GM21526 (cell line): ENCODE data around the gene NGRN.
"Not testable (repeated sequence)": the region's sequence is repeated elsewhere in the genome, so short reads cannot be mapped to it uniquely, and the experiment has no call there.

Experiments
- ATAC-seq: cut with Tn5 transposase; IDR thresholded peaks from one replicate; pipeline ENCODE4 v1.9.1; 2021; ENCODE audit warnings: moderate library complexity; ENCODE audit not compliant: unreplicated experiment, low FRiP score

NGRN gene

GRCh38 chr15:90271459-90272166 is 6.1 kb downstream of the NGRN start:
- ATAC-seq = no peak

- not testable (repeated sequence) for ATAC-seq
Observed at GRCh38 chr15:90278467-90278866, 13.0 kb downstream of the NGRN start.

GRCh38 chr15:90280743-90281142 is 15.3 kb downstream of the NGRN start:
- ATAC-seq = not testable (repeated sequence)

DNA sequence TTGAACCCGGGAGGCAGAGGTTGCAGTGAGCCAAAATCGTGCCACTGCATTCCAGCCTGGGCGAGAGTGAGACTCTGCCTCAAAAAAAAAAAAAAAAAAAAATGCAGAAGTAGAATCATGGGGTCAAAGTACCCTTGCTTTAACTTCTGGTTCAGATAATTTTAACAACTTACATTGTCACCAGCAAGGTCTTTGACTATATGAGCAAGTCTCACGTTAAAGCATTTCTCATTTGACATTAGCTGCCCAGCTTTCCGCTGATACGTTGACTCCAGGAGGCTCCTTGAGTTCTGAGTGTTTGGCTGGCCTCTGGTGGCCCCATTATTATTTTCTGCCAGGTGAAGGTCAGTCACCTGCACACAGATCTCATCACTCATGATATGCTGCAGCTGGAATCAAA is 16.2 kb downstream of the NGRN start:
- ATAC-seq = not testable (repeated sequence)

GRCh38 chr15:90286678-90287077 is 21.2 kb downstream of the NGRN start:
- no peak for ATAC-seq

- no peak for ATAC-seq
Observed at GRCh38 chr15:90287101-90287500, 21.6 kb downstream of the NGRN start.

- ATAC-seq = no peak
Observed at GRCh38 chr15:90287946-90288345, 22.5 kb downstream of the NGRN start.

- no peak for ATAC-seq
Observed at GRCh38 chr15:90291679-90292356, 26.3 kb downstream of the NGRN start.

DNA sequence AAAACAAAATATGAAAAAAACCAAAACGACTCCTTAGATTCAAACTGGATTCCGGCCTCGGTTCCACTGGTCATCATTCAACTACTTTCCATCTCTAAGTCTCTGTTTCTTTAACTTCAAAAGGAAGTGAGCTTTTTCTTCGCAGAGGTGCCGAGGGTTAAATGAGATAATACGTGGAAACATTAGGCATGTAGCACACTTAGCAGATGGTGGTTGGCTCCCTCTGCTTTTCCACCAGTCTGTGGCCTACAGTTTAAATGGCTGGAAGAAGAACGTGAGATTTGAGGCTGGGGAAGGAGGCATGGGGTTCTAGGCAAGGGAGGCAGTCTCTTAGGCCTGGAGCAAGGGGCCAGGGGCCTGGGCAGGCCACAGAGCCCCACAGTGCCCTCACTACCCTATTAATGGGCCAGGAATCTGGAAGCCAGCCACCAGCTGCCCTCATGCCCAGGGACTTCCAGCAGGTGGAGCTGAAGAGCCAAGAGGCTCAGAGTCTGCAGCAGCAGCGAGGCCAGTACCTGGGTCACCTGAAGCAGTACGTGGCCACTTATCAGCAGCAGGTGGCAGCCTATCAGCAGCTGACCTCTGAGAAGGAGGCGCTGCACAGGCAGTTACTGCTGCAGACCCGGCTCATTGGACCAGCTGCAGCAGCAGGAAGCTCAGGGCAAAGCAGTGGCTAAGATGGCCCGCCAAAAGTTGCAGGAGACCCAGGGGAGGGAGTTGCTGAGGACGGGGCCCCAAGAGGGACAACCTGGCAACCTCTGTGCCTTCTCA is 27.8 kb downstream of the NGRN start:
- ATAC-seq = not testable (repeated sequence)

DNA sequence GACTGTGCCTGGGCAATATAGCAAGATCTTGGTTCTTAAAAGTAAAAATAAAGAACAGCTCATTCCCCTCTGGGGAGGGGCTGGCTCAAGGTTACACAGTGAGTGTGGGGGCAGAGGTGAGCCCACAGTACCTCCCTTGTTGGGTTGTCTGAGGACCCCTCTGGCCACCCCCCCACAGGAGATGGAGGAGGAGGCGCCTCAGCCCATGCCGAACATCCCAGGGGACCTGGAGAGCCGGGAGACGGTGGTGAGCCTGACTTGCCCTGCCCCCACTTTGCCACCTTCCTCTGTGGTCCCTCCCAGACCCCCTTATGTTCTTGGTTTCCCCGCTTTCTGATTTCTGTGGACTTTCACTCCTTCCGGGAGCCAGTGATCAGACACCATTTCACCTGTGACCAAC is 28.7 kb downstream of the NGRN start:
- ATAC-seq = no peak

GRCh38 chr15:90294601-90295269 is 29.3 kb downstream of the NGRN start:
- ATAC-seq = no peak

DNA sequence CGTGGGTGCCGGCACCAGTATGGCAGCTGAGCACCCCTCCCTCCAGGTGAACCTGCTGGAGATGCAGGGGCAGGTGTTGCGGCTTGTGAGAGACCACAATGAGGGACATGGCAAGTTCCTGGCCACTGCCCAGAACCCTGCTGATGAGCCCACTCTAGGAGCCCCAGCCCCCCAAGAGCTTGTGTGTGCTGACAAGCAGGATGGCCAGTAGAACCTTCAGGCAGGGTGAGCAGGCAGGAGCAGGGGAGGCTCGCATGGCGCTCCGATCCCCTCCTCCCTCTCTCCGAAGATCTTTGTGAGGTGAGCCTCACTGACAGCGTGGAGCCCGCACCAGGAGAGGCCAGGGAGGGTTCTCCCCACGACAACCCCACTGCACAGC is 29.8 kb downstream of the NGRN start:
- no peak for ATAC-seq

DNA sequence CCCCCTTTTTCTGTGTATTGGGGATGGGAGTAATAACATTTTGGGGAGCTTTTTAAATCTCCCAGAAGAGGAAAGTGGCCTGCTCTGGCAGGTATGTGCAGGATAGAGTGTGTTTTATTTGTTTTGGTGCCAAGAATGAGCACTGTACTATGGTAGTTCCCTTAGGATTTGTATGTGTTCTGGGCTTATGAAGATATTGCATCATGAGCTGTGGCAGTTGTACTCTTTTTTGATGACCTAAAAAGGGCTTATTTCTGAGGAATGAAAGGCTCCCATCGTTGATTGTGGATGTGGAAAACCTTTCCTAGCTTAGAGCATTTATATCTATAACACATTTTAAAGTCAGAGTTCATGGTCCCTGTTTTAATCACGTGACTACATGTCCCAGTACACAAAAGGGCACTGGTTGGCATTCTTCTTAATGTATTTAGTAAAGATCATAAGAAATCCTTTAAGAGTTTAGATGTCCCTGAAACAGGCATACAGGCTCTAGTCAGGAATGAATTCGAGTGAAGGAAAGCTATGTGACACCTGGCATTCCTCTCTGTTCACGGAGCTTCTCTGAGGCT is 30.9 kb downstream of the NGRN start:
- not testable (repeated sequence) for ATAC-seq

DNA sequence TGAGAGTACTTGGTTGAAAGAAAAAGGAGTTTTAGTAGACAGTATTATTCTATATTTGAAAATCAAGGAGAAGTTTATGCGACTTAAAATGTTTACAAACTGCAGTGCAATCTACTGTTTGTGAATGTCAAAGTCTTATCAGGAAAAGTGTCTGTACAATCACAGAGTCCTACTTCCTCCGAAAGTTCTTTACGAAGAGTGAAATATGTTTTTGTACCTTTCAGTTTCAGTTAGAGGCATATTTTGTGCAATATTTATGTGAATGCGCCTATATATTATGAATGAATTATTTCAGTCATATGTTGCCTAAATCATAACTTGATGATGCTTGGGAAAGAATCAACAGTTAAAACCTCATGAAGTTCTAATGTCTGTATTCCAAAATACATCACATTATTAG is 31.5 kb downstream of the NGRN start:
- ATAC-seq = no peak

- no peak for ATAC-seq
Observed at GRCh38 chr15:90300541-90300940, 35.1 kb downstream of the NGRN start.

GRCh38 chr15:90300988-90301706 is 35.7 kb downstream of the NGRN start:
- no peak for ATAC-seq

DNA sequence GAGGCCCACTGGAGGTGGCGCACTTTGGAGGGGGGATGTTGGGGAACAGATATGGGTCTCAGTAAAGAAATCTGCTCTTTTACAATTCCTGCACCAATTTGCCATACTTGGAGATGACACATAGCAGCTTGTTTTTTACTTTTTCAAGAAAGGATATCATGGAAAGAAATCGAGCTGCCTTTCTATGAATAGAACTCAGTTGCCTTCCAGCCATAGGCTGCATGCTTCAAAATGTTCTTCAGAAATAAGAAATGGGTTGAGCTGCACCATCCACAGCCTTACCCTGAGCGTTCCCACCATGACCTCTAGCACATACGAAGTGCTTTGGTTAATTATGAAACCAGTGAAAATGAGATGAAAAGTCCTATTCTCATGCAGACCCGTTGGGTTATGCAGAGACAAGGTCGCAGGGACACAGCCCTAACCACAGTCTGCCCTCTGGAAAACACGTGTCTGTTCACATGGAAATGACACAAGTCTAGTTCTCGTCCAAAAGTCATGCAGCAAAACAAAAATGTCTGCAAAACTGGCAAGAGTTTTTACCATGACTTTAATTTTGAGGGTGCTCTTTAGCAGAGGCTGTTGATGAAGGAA is 36.3 kb downstream of the NGRN start:
- ATAC-seq = no peak

- not testable (repeated sequence) for ATAC-seq
Observed at GRCh38 chr15:90305355-90305754, 39.9 kb downstream of the NGRN start.

- ATAC-seq = no peak
Observed at GRCh38 chr15:90305932-90306331, 40.5 kb downstream of the NGRN start.

DNA sequence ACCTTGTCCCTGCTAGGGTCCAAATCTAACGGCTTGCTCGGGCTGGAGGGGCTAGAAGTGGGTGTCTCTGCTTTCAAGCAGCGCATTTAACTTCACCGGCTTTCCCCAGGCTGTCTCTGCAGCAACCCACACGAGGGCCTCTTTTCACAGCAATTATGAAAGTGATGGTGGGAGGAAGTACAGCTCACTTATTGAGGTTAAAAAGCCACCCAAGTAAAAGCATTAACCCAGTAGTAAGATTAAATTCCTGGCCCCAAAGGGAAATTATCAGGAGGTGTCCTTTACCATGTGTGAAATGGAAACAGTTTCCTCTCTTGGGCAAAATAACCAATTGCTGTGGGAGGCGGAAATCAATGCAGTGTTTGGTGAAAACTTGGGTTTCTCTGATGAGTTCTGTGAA is 41.1 kb downstream of the NGRN start:
- ATAC-seq = peak; percentile 68
